Measurements from ENCODE around the gene PTGS1.
"Not testable (repeated sequence)": the region's sequence is repeated elsewhere in the genome, so short reads cannot be mapped to it uniquely, and the experiment has no call there.

The PTGS1 gene

GRCh38 chr9:122370869-122371755 lies at the start of gene PTGS1:
Gene PTGS1, plus strand, starts transcription at chr9:122371024. Its CDS starts 61 bp downstream, at chr9:122371085.
- DNase-seq (ENCODE audit: low read depth, low spot score) = peak; percentile 38

GRCh38 chr9:122322553-122322952 lies 48.3 kb upstream of the PTGS1 start:
- DNase-seq (ENCODE audit: low read depth, low spot score) = no peak

- not testable (repeated sequence) for DNase-seq (ENCODE audit: low read depth, low spot score)
Observed at GRCh38 chr9:122324665-122325064, 46.2 kb upstream of the PTGS1 start.

- DNase-seq (ENCODE audit: low read depth, low spot score) = peak; percentile 23
Observed at GRCh38 chr9:122325124-122325523, 45.7 kb upstream of the PTGS1 start.

GRCh38 chr9:122327175-122327574 lies 43.6 kb upstream of the PTGS1 start:
- DNase-seq (ENCODE audit: low read depth, low spot score) = no peak

- DNase-seq (ENCODE audit: low read depth, low spot score) = no peak
Observed at GRCh38 chr9:122329597-122329996, 41.2 kb upstream of the PTGS1 start.

- not testable (repeated sequence) for DNase-seq (ENCODE audit: low read depth, low spot score)
Observed at GRCh38 chr9:122330466-122330865, 40.4 kb upstream of the PTGS1 start.

- DNase-seq (ENCODE audit: low read depth, low spot score) = no peak
Observed at GRCh38 chr9:122331523-122331927, 39.3 kb upstream of the PTGS1 start.

- DNase-seq (ENCODE audit: low read depth, low spot score) = no peak
Observed at GRCh38 chr9:122332083-122332482, 38.7 kb upstream of the PTGS1 start.

GRCh38 chr9:122332644-122333043 lies 38.2 kb upstream of the PTGS1 start:
- DNase-seq (ENCODE audit: low read depth, low spot score) = no peak

- no peak for DNase-seq (ENCODE audit: low read depth, low spot score)
Observed at GRCh38 chr9:122333169-122333808, 37.5 kb upstream of the PTGS1 start.

- DNase-seq (ENCODE audit: low read depth, low spot score) = peak; percentile 60
Observed at GRCh38 chr9:122334916-122335315, 35.9 kb upstream of the PTGS1 start.

GRCh38 chr9:122336189-122336588 lies 34.6 kb upstream of the PTGS1 start:
- DNase-seq (ENCODE audit: low read depth, low spot score) = no peak

GRCh38 chr9:122336866-122337555 lies 33.8 kb upstream of the PTGS1 start:
- no peak for DNase-seq (ENCODE audit: low read depth, low spot score)

- DNase-seq (ENCODE audit: low read depth, low spot score) = no peak
Observed at GRCh38 chr9:122337556-122337929, 33.3 kb upstream of the PTGS1 start.

GRCh38 chr9:122338536-122338935 lies 32.3 kb upstream of the PTGS1 start:
- no peak for DNase-seq (ENCODE audit: low read depth, low spot score)

GRCh38 chr9:122338994-122339393 lies 31.8 kb upstream of the PTGS1 start:
- no peak for DNase-seq (ENCODE audit: low read depth, low spot score)

GRCh38 chr9:122339579-122339978 lies 31.2 kb upstream of the PTGS1 start:
- DNase-seq (ENCODE audit: low read depth, low spot score) = no peak

GRCh38 chr9:122340161-122340560 lies 30.7 kb upstream of the PTGS1 start:
- no peak for DNase-seq (ENCODE audit: low read depth, low spot score)

- DNase-seq (ENCODE audit: low read depth, low spot score) = no peak
Observed at GRCh38 chr9:122342323-122343050, 28.3 kb upstream of the PTGS1 start.

GRCh38 chr9:122346478-122347347 lies 24.1 kb upstream of the PTGS1 start:
- peak; percentile 52 for DNase-seq (ENCODE audit: low read depth, low spot score)

All from astrocyte of the hippocampus (primary cell).